GM20000 (cell line): ENCODE measurements around the gene CNGA3.

Source experiments
- DNase-seq: peaks from one replicate; pipeline ENCODE4 v3.0.0; 2012; ENCODE audit warnings: low spot score
- CTCF ChIP-seq: IDR thresholded peaks from 2 replicates; pipeline ENCODE4 v1.5.1; 2012; ENCODE audit warnings: mild to moderate bottlenecking, control low read depth; ENCODE audit errors: extremely low read depth, missing control alignments

The CNGA3 gene

GRCh38 chr2:98350411-98350810 is 4.2 kb downstream of the CNGA3 start:
- DNase-seq: no peak

GRCh38 chr2:98355881-98356280 is 9.6 kb downstream of the CNGA3 start:
- DNase-seq: no peak
- TF ChIP-seq CTCF: no peak

More at GRCh38 chr2:98350411-98350810, 4.2 kb downstream of the CNGA3 start:
- no peak for TF ChIP-seq CTCF

GRCh38 chr2:98356729-98357128 is 10.5 kb downstream of the CNGA3 start:
- TF ChIP-seq CTCF: no peak
- DNase-seq: no peak

- no peak for TF ChIP-seq CTCF
- no peak for DNase-seq
Observed at GRCh38 chr2:98357849-98358248, 11.6 kb downstream of the CNGA3 start.

GRCh38 chr2:98359986-98360385 is 13.7 kb downstream of the CNGA3 start:
- no peak for DNase-seq

GRCh38 chr2:98367721-98368120 is 21.5 kb downstream of the CNGA3 start:
- TF ChIP-seq CTCF: no peak
- no peak for DNase-seq

More at GRCh38 chr2:98359986-98360385, 13.7 kb downstream of the CNGA3 start:
- TF ChIP-seq CTCF: no peak

GRCh38 chr2:98369710-98370239 is 23.5 kb downstream of the CNGA3 start:
- DNase-seq: no peak
- TF ChIP-seq CTCF: no peak
